GM18502 (cell line): ENCODE results near the gene GRIN2D.
"Not testable (repeated sequence)": the region's sequence is repeated elsewhere in the genome, so short reads cannot be mapped to it uniquely, and the experiment has no call there.

ENCODE experiments used
- ATAC-seq: cut with Tn5 transposase; IDR thresholded peaks from one replicate; pipeline ENCODE4 v1.9.1; 2021; ENCODE audit warnings: mild to moderate bottlenecking; ENCODE audit not compliant: unreplicated experiment, poor library complexity

The GRIN2D gene

DNA sequence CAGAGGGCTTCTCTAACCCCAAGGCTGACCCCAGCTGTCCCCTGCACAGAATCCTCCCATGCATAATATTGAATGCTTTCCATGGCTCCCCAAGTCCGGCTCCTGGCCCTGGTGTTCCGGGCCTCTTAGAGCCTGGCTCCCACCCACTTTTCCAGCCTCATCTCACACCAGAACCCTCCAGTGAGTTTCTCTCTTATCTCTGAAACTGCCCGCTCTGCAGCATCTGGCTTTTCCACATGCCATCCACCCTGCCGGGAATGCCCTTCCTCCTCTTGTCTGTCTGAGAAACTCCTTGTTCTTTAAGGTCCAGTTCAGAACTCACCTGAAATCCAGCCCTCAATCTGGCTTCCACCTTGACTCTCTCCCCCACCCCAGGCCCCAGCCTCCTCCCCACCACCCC lies 22.5 kb upstream of the GRIN2D start:
- no peak for ATAC-seq

- no peak for ATAC-seq
Observed at GRCh38 chr19:48371367-48371766, 22.1 kb upstream of the GRIN2D start.

DNA sequence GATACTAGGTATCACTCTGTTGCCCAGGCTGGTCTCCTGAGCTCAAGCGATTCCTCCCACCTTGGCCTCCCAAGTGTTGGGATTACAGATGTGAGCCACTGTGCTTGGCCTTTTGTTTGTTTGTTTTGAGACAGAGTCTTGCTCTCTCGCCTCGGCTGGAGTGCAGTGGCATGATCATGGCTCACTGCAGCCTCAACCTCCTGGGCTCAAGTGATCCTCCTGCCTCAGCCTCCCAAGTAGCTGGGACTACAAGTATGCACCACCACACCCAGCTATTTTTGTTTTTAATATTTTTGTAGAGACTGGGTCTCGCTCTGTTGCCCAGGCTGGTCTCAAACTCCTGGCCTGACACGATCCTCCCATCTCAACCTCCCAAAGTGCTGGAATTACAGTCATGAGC lies 21.7 kb upstream of the GRIN2D start:
- not testable (repeated sequence) for ATAC-seq

DNA sequence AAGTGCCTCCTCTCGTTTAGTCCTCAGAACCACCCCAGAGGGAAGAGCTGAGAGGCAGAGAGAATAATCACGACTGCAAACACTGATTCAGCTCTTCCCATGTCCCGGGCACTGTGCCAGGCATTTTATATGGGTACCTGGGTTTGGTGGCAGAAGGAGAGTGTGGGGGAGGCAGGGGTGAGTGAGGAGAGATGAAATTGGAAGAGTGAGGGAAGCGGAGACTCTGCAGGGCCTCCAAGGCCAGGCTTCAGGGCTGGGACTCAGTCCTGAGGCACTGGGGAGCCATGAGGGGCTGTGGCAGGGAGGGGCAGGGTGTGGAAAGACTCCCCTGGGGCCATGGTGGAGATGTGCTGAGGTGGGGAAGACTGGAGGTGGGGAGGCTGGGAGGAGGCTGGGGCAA lies 20.6 kb upstream of the GRIN2D start:
- ATAC-seq: no peak

GRCh38 chr19:48373567-48373966 lies 19.9 kb upstream of the GRIN2D start:
- ATAC-seq: no peak

- ATAC-seq: no peak
Observed at GRCh38 chr19:48378194-48378570, 15.3 kb upstream of the GRIN2D start.

GRCh38 chr19:48379058-48379457 lies 14.4 kb upstream of the GRIN2D start:
- ATAC-seq: no peak

DNA sequence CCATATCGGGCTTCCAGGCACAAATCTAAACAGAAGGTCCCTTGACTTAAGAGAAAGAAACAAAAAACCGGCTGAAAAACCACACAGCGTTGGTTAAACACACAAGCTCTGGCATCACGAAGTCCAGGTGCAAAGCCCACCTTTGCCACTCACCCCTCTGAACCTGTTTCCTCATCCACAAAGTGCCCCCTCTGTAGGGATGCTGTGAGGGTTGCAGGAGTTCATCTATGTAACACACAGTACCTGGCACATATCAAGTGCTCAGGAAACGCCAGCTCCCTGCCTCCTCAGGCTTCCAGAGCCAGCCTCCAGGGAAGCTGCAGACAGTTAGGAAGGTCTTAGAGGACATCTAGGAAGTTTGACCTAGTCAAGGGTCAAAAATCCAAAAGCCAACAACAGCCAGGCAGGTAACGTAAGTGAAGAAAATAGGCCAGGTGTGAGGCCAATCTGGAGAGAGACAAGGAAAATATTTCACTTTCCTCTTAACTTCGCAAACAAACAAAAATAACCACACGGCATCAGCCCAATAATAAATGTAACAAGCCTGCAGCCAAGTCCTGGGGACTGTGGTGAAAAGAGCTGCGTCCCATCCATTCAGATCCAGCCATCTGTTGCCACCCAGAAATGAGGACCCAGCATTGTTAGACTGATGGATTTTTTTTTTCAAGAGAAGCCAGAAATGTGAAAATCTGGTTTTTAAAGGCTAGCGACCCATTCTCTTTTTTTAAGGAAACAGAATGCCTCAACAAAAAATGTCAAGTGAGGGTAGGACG lies 12.1 kb upstream of the GRIN2D start:
- no peak for ATAC-seq

DNA sequence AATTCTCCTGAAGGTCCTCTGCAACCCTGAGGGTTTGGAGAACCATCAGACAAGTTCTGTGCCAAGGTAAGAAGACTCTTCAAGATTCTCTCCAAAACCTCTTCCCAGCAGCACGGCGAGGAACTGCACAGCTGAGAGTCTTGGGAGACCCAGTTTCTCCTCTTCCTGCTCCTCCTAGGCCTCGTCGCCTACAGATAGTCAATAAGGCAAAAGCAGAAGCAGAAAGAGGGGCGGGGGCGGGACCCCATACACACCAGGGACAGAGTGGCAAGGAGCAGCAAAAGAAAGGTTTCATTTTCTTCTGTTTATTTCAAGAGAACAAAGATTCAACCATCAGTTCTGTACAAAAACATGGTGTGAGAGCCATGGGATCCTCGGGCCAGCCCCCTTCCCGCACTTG lies 11.2 kb upstream of the GRIN2D start:
- no peak for ATAC-seq

GRCh38 chr19:48385461-48386087 lies 7.9 kb upstream of the GRIN2D start:
- no peak for ATAC-seq

DNA sequence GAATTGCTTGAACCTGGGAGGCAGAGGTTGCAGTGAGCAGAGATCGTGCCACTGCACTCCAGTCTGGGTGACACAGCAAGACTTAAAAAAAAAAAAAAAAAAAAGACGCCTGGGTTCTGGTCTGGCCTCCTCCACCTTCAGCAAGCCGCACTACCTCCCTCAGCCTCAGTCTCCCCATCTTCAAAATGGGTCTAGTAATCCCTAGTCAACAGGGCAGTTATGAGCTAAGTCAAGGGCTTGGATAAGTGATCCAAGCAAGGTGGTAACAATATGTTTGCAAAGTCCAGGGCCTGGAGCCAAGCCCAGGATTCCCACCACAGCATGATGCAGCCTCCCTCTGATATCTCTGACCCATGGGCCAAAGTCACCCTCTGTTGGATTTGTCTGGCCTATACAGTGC lies 6.5 kb upstream of the GRIN2D start:
- ATAC-seq: no peak

DNA sequence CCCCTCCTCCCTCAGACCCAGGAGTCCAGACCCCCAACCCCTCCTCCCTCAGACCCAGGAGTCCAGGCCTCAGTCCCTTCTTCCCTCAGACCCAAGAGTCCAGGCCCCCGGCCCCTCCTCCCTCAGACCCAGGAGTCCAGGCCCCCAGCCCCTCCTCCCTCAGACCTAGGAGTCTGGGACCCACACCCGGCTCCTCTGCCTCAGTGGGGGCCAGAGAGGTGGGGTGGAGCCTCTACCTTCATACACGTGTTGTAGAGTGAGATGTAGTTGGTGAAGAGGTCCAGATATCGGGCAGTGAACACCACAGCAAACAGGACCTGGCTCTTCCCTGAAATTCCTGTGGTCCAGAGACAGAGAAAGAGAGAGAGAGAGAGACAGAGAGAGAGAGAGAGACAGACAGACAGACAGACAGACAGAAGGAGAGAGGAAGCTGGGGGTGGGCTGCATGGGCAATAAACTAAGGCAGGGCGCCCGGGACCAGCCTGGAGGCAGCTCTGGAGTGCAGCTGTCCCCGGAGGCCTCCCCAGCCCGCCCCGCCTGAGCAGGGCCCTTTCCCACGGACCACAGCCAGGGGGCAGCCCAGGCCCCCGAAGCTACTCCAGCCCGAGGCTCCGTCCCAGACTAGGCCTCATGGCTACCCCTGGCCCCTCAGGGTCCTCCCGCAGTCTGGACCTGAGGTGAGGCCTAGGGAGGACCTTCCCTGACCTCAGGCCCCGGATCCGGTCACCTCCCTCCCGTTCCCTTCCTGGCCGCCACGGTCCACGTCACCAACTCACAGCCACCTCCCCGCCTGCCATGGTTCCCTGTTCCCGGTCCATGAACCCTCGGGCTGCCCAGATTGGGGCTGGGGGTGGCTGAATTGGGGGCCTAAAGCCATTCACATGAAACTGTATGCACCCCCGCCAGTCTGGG lies 3.0 kb upstream of the GRIN2D start:
- ATAC-seq: peak; percentile 39

GRCh38 chr19:48391100-48392005 lies 2.1 kb upstream of the GRIN2D start, which contains the start of gene KDELR1:
Gene KDELR1, minus strand, starts transcription at chr19:48391551. Its CDS starts 193 bp downstream, at chr19:48391358.
- ATAC-seq: peak; percentile 74

DNA sequence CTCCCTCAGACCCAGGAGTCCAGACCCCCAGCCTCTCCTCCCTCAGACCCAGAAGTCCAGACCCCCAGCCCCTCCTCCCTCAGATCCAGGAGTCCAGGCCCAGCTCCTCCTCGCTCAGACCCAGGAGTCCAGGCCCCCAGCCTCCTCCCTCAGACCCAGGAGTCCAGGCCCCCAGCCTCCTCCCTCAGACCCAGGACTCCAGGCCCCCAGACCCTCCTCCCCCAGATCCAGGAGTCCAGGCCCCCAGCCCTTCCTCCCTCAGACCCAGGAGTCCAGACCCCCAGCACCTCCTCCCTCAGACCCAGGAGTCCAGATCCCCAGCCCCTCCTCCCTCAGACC lies 1.5 kb upstream of the GRIN2D start:
- ATAC-seq: not testable (repeated sequence)

GRCh38 chr19:48392860-48393558 lies 459 bp upstream of the GRIN2D start:
- ATAC-seq: no peak

DNA sequence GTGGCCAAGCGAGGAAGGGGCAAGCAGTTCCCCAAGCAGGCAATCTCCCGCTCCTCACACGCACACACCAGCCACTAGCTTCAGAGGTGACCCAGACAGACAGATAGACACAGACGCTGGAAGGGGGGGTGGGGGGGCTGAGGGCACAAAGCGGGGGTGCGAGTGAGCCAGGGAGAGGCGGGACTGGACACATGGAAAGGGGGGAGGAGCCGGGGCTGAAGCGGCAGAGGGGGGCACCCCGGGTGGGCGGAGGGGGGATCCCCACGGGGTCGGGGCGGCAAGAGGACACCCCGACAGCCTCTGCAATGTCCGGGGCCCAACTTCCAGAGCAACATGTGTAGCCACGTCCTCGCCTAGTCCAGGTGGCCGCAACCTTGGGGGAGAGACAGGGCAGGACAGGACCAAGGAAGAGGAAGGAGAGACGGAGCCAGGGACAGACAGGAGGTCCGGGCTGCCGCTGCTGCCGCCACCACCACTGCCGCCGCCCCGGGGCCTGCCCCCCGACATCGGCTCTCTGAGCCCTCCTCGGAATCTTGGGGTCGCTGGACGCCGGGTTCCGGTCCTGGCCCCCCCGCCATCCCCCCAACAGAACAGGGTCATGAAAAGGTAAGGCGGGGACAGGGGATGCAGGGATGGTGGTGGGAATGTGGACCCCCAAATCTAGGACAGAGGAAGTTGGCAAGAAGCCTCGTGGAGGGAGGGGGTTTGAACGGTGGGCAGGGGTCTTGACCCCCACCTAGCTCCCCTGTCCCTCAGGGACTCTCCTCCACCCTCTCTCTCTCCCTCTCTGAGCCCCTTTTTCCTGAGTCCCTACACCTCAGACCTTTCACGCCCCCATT lies 1.1 kb downstream of the GRIN2D start:
- ATAC-seq: no peak

DNA sequence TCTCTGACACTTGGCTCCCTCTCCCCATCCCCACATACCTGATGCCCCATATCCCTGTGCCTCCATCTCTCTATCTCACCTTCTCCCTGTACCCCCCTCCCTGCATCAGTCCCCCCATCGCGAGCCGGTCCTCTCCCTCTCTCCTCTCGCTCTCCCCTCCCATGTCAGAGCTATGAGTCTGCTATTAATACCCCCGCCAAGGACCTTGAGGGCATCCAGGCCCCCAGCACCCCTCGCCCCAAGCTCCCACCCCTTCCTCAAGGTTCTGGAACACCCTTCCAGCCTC lies 1.6 kb downstream of the GRIN2D start:
- no peak for ATAC-seq

- no peak for ATAC-seq
Observed at GRCh38 chr19:48395499-48395898, 2.0 kb downstream of the GRIN2D start.
